Stomach (tissue), 4 donors: ENCODE results near the gene ALG11.
A peak's percentile ranks its signal among the peaks of the same experiment; 100 is the strongest.

Experiments
- CTCF ChIP-seq, 7 experiments: fragments of 450-650 bp in 4 of 7; fragments of 200-600 bp in 3 of 7; sonication (generic) in 3 of 7; IDR thresholded peaks; one replicate each; pipeline ENCODE4 v1.5.1; 2016 to 2019; ENCODE audit warnings: antibody characterized with exemption in 7 of 7, control low read depth in 2 of 7, mild to moderate bottlenecking in 1 of 7
- EP300 ChIP-seq: sonication (generic); formaldehyde crosslinking; IDR thresholded peaks from one replicate; pipeline ENCODE4 v1.6.1; 2017; ENCODE audit warnings: antibody characterized with exemption
- POLR2A ChIP-seq, 4 donors: fragments of 450-650 bp; IDR thresholded peaks; one replicate each; pipeline ENCODE4 v1.6.1; 2016; ENCODE audit warnings: antibody characterized with exemption in 4 of 4, control low read depth in 2 of 4, mild to moderate bottlenecking in 1 of 4, moderate library complexity in 1 of 4

GRCh38 chr13:51999510-51999911, 12.7 kb upstream of the ALG11 start:
- TF ChIP-seq CTCF (IDR thresholded peaks at IDR 0.05) = peak in 1 of 7 experiments; percentile 13
- TF ChIP-seq EP300 = no peak
- no peak for TF ChIP-seq POLR2A (IDR thresholded peaks at IDR 0.05)
